H9 (cell line): ENCODE measurements around the gene MYO5B. TPM values are rescaled to one million over a fixed set of nuclear protein-coding genes. Genes with fewer than 3 reads are reported as not detected.

Experiments used
- DNase-seq: peaks from one replicate; pipeline ENCODE4 v3.0.0-alpha.2; 2017
- H2AFZ ChIP-seq: one replicate; pipeline ENCODE4 v1.6.1; 2013; ENCODE audit warnings: mild to moderate bottlenecking, low read length, control low read depth, moderate library complexity
- H2AK5ac ChIP-seq: 2 replicates; pipeline ENCODE4 v1.6.1; 2013; ENCODE audit warnings: low read length, control low read depth, mixed read lengths; ENCODE audit not compliant: insufficient read length
- H2BK120ac ChIP-seq: one replicate; pipeline ENCODE4 v1.6.1; 2013; ENCODE audit warnings: low read depth, mild to moderate bottlenecking, low read length, control low read depth, inconsistent platforms; ENCODE audit not compliant: poor library complexity, severe bottlenecking
- H2BK12ac ChIP-seq: 2 replicates; pipeline ENCODE4 v1.6.1; 2013; ENCODE audit warnings: low read length, control low read depth, mixed read lengths, low read depth; ENCODE audit not compliant: insufficient read length
- H2BK15ac ChIP-seq: 2 replicates; pipeline ENCODE4 v1.6.1; 2013; ENCODE audit warnings: low read depth, low read length, control low read depth
- H2BK20ac ChIP-seq: one replicate; pipeline ENCODE4 v1.6.1; 2013; ENCODE audit warnings: low read depth, mild to moderate bottlenecking, low read length, control low read depth, inconsistent platforms; ENCODE audit not compliant: poor library complexity, severe bottlenecking
- H2BK5ac ChIP-seq: 2 replicates; pipeline ENCODE4 v1.6.1; 2013; ENCODE audit warnings: low read length, control low read depth, mixed read lengths; ENCODE audit not compliant: insufficient read length
- H3K14ac ChIP-seq: 2 replicates; pipeline ENCODE4 v1.6.1; 2013; ENCODE audit warnings: low read length, control low read depth; ENCODE audit not compliant: insufficient read depth
- H3K18ac ChIP-seq: 2 replicates; pipeline ENCODE4 v1.6.1; 2013; ENCODE audit warnings: low read depth, mild to moderate bottlenecking, mixed read lengths, low read length, control low read depth; ENCODE audit not compliant: insufficient read length
- H3K23ac ChIP-seq: 2 replicates; pipeline ENCODE4 v1.6.1; 2013; ENCODE audit warnings: low read length, control low read depth, mixed read lengths, low read depth; ENCODE audit not compliant: insufficient read length
- H3K23me2 ChIP-seq: 2 replicates; pipeline ENCODE4 v1.6.1; 2013; ENCODE audit warnings: low read depth, mild to moderate bottlenecking, mixed read lengths, low read length, control low read depth; ENCODE audit not compliant: insufficient read length, poor library complexity, severe bottlenecking
- H3K27ac ChIP-seq: 2 replicates; pipeline ENCODE4 v1.5.1; 2013; ENCODE audit warnings: low read length, control low read depth, mixed read lengths, low read depth; ENCODE audit not compliant: insufficient read length
- H3K27me3 ChIP-seq: 2 replicates; pipeline ENCODE4 v1.6.1; 2013; ENCODE audit warnings: low read length, control low read depth, inconsistent platforms; ENCODE audit not compliant: insufficient read depth
- H3K4ac ChIP-seq: 2 replicates; pipeline ENCODE4 v1.6.1; 2013; ENCODE audit warnings: low read depth, mild to moderate bottlenecking, control low read depth, inconsistent platforms, low read length, moderate library complexity
- H3K4me1 ChIP-seq: 2 replicates; pipeline ENCODE4 v1.6.1; 2013; ENCODE audit warnings: low read length, control low read depth, inconsistent platforms; ENCODE audit not compliant: insufficient read depth
- H3K4me2 ChIP-seq: 2 replicates; pipeline ENCODE4 v1.6.1; 2013; ENCODE audit warnings: low read length, control low read depth, mixed read lengths; ENCODE audit not compliant: insufficient read length, insufficient read depth
- H3K56ac ChIP-seq: 2 replicates; pipeline ENCODE4 v1.6.1; 2013; ENCODE audit warnings: low read depth, mild to moderate bottlenecking, mixed read lengths, low read length, control low read depth; ENCODE audit not compliant: insufficient read length
- H3K79me1 ChIP-seq: 2 replicates; pipeline ENCODE4 v1.6.1; 2013; ENCODE audit warnings: low read depth, mild to moderate bottlenecking, moderate library complexity, low read length, control low read depth, inconsistent platforms; ENCODE audit not compliant: insufficient read depth, poor library complexity, severe bottlenecking
- H3K79me2 ChIP-seq: 2 replicates; pipeline ENCODE4 v1.6.1; 2013; ENCODE audit warnings: low read length, control low read depth, inconsistent platforms; ENCODE audit not compliant: insufficient read depth
- H3K9ac ChIP-seq: 2 replicates; pipeline ENCODE4 v1.6.1; 2013; ENCODE audit warnings: low read length, control low read depth, mixed read lengths; ENCODE audit not compliant: insufficient read length; ENCODE audit errors: extremely low read depth
- H3K9me3 ChIP-seq: one replicate; pipeline ENCODE4 v1.6.1; 2013; ENCODE audit warnings: low read depth, low read length, inconsistent platforms; ENCODE audit not compliant: control insufficient read depth
- H3T11ph ChIP-seq: one replicate; pipeline ENCODE4 v1.6.1; 2013; ENCODE audit warnings: mild to moderate bottlenecking, low read length, control low read depth, inconsistent platforms
- H4K20me1 ChIP-seq: one replicate; pipeline ENCODE4 v1.6.1; 2013; ENCODE audit not compliant: control insufficient read depth, insufficient read length, insufficient read depth
- H4K5ac ChIP-seq: 2 replicates; pipeline ENCODE4 v1.6.1; 2013; ENCODE audit warnings: low read depth, mild to moderate bottlenecking, mixed read lengths, low read length, control low read depth; ENCODE audit not compliant: insufficient read length
- H4K8ac ChIP-seq: replicated peaks from 2 replicates; pipeline ENCODE4 v1.6.1; 2013; ENCODE audit warnings: low read length, control low read depth, mixed read lengths, low read depth; ENCODE audit not compliant: insufficient read length
- H4K91ac ChIP-seq: 2 replicates; pipeline ENCODE4 v1.6.1; 2013; ENCODE audit warnings: low read depth, mild to moderate bottlenecking, moderate library complexity, mixed read lengths, low read length, control low read depth; ENCODE audit not compliant: insufficient read length
- H3K27ac Mint-ChIP-seq, 3 experiments: 2 replicates in 2 of 3; 3 replicates in 1 of 3; pipeline ENCODE4 v1.8.0; 2020 to 2021; ENCODE audit warnings: mixed read lengths in 3 of 3, mild to moderate bottlenecking in 1 of 3, moderate library complexity in 1 of 3
- H3K27me3 Mint-ChIP-seq: 2 replicates; pipeline ENCODE4 v1.8.0; 2021; ENCODE audit warnings: low read depth, mild to moderate bottlenecking, moderate library complexity, mixed read lengths
- H3K36me3 Mint-ChIP-seq, 3 experiments: 2 replicates in 2 of 3; 3 replicates in 1 of 3; pipeline ENCODE4 v1.8.0; 2020 to 2021; ENCODE audit warnings: low read depth in 3 of 3, mixed read lengths in 3 of 3; ENCODE audit not compliant: insufficient read depth in 1 of 3
- H3K4me1 Mint-ChIP-seq, 2 experiments: 2 replicates each; pipeline ENCODE4 v1.8.0; 2020; ENCODE audit warnings: mixed read lengths in 2 of 2
- H3K4me3 Mint-ChIP-seq, 2 experiments: 2 replicates in 1 of 2; 3 replicates in 1 of 2; pipeline ENCODE4 v1.8.0; 2020 to 2021; ENCODE audit warnings: mild to moderate bottlenecking in 2 of 2, mixed read lengths in 2 of 2, moderate library complexity in 1 of 2
- H3K9me3 Mint-ChIP-seq, 2 experiments: 2 replicates in 1 of 2; 3 replicates in 1 of 2; pipeline ENCODE4 v1.8.0; 2020; ENCODE audit warnings: mild to moderate bottlenecking in 2 of 2, mixed read lengths in 2 of 2, moderate library complexity in 1 of 2
- CTCF ChIP-seq: fragments of 200-600 bp; sonication (generic); conservative IDR thresholded peaks from 3 replicates; pipeline ENCODE4 v1.8.0; 2021; ENCODE audit warnings: antibody characterized with exemption, mild to moderate bottlenecking
- WGBS: extraction: QIAGEN DNeasy Blood & Tissue Kit; methylation state at CpG from one replicate; pipeline ENCODE4 v1.1.7; 2013; ENCODE audit warnings: missing lambda C conversion rate, low lambda C conversion rate, mixed read lengths; ENCODE audit not compliant: insufficient read length; ENCODE audit errors: extremely low coverage; 5-methylcytosine and 5-hydroxymethylcytosine counted together
- total RNA-seq: library from RNA; stranded (reverse); gene quantifications from 2 replicates; pipeline ENCODE4 v1.2.1, GENCODE V29; 2021

MYO5B gene
- total RNA-seq, 1 experiment from 2014 or later = 9.3 TPM

DNA sequence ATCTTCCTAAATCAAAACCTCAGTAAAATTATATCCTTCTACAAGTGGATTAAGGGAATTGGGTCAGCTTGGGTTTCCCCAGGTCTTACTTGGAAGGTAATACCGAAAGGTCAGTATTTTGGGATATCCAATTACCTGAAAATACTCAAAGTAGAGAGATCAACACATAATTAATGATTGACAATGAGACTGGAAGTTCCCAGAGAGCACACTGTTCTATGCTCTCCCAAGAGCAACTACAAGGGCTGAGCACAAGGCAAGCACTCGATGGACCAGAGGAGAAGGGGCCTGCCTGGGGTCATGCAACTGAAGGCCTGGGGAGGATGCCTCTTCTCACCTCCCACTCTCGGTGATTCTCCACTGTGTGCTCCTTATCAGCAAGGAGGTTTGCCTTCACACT is 222.4 kb downstream of the MYO5B start:
- no peak overlapping the region for H2AFZ ChIP-seq
- no peaks in the 10 kb centered on the region for H4K20me1 ChIP-seq
- H3K14ac ChIP-seq = no peak overlapping the region
- Mint-ChIP-seq H3K27me3 (no peaks in the 10 kb centered on the region), H3K4me1 (peaks cover 0 to 6% of the 10 kb centered on the region in 2 experiments; a peak in 1 of 4 replicates), H3K9me3 (no peaks in the 10 kb centered on the region), H3K27ac (no peak overlapping the region), H3K4me3 (no peak overlapping the region), H3K36me3 (no peaks in the 10 kb centered on the region; a peak in 1 of 7 replicates)
- no peak for TF ChIP-seq CTCF
- no peak for DNase-seq
- H3K9ac ChIP-seq = no peak overlapping the region
- H4K91ac ChIP-seq = no peak overlapping the region
- H3K23me2 ChIP-seq = no peaks in the 10 kb centered on the region
- H3K27me3 ChIP-seq = no peaks in the 10 kb centered on the region
- no peak overlapping the region for H3K4me2 ChIP-seq
- H3K4ac ChIP-seq = no peak overlapping the region
- no peak overlapping the region for H2BK15ac ChIP-seq
- no peaks in the 10 kb centered on the region for H3K9me3 ChIP-seq
- H3K23ac ChIP-seq = no peak overlapping the region
- H3T11ph ChIP-seq = no peak overlapping the region
- no peak overlapping the region for H2AK5ac ChIP-seq
- H3K56ac ChIP-seq = no peak overlapping the region
- no peak overlapping the region for H2BK5ac ChIP-seq
- no CpG with 5 or more reads among the region's 3 CpGs for WGBS
- no peak overlapping the region for H3K18ac ChIP-seq
- no peaks in the 10 kb centered on the region for H3K79me1 ChIP-seq
- H2BK20ac ChIP-seq = no peak overlapping the region
- H2BK12ac ChIP-seq = no peak overlapping the region
- H4K5ac ChIP-seq = no peak overlapping the region
- H3K4me1 ChIP-seq = no peaks in the 10 kb centered on the region
- no peaks in the 10 kb centered on the region for H3K79me2 ChIP-seq
- no peak overlapping the region for H3K27ac ChIP-seq
- no peak overlapping the region for H4K8ac ChIP-seq
- H2BK120ac ChIP-seq = no peak overlapping the region
